Measurements from ENCODE around the gene POMGNT1. TPM values are rescaled to one million over a fixed set of nuclear protein-coding genes. Genes with fewer than 3 reads are reported as not detected.
A peak's percentile ranks its signal among the peaks of the same experiment; 100 is the strongest.
"Not testable (repeated sequence)": the region's sequence is repeated elsewhere in the genome, so short reads cannot be mapped to it uniquely, and the experiment has no call there.

Gene POMGNT1
- total and polyA plus RNA-seq, 10 of the 15 experiments (the other 5 are each of a cell fraction or from before 2014, with no cell fraction given) = 8.6 to 35.2 (median 29.5) TPM

- no peak overlapping the region for H3K4me2 ChIP-seq (ENCODE audit: control insufficient read depth, insufficient read depth)
- no peak overlapping the region for H3K9ac ChIP-seq (ENCODE audit: control insufficient read depth, insufficient read depth, low read length)
- peak overlapping the region; percentile 64 for H2AFZ ChIP-seq (ENCODE audit: control insufficient read depth, low read depth, low read length)
- no TSS peak for BruUV-seq (replicated peaks)
- FAIRE-seq = no peak
- H3K79me2 ChIP-seq (ENCODE audit: control insufficient read depth, insufficient read depth, low read length) = peaks cover 20% of the 10 kb centered on the region
- ChIA-PET CTCF (interaction anchor here (0.6 to 4.2 kb wide), 41 partner anchors 8 to 1629 kb away, joined by 3 to 86 read pairs (median 4); partner anchors contain the start of genes LRRC41, NSUN4 and UQCRH), POLR2A (interaction anchor here (0.6 to 1.0 kb wide), 8 partner anchors 30 to 600 kb away, joined by 3 to 6 read pairs (median 3); partner anchors contain the start of gene POMGNT1), SMC1A (ENCODE audit: uncharacterized antibody, unreplicated experiment) (interaction anchor here (0.6 to 1.5 kb wide), 15 partner anchors 11 to 261 kb away, joined by 3 to 13 read pairs (median 4); partner anchors contain the start of genes LRRC41 and UQCRH), RAD21 (ENCODE audit: unreplicated experiment) (interaction anchor here (0.7 to 1.4 kb wide), 10 partner anchors 58 to 166 kb away, joined by 3 to 20 read pairs (median 4); partner anchors contain the start of genes LRRC41 and NSUN4)
- WGBS (ENCODE audit: insufficient coverage, insufficient replicate concordance, low lambda C conversion rate, missing lambda C conversion rate) = 27% methylated on average over 3 of the region's 3 CpGs
- no peaks in the 10 kb centered on the region for H3K9me3 ChIP-seq (replicated peaks; ENCODE audit: control insufficient read depth, insufficient read depth, low read length)
- TF ChIP-seq RAD21 (IDR thresholded peaks at IDR 0.05; ENCODE audit: insufficient read depth, low read depth, low read length) (peak; percentile 41), TCF12 (IDR thresholded peaks at IDR 0.05; ENCODE audit: low read depth, low read length) (no peak), ZNF384 (IDR thresholded peaks at IDR 0.05; ENCODE audit: borderline replicate concordance, low read depth, low read length) (peak; percentile 92), CTCF (IDR thresholded peaks at IDR 0.05 in 2 of 3, conservative IDR thresholded peaks at IDR 0.05 in 1 of 3; ENCODE audit: control insufficient read depth in 2 of 3, extremely low read depth in 1 of 3, insufficient read depth in 1 of 3, low read depth in 3 of 3, low read length in 3 of 3) (peak; percentile 40 to 57 (median 43); a peak in 5 of 6 replicates), SMC3 (IDR thresholded peaks at IDR 0.05; ENCODE audit: borderline replicate concordance, low read length) (peak; percentile 28; the same call in 1 of the 2 replicates)
- H3K36me3 ChIP-seq (ENCODE audit: control insufficient read depth in 2 of 2, insufficient read depth in 2 of 2, low read length in 1 of 2) = 0 out of 4 replicates have a peak, but pooled peaks cover 0 to under 1% of the 10 kb centered on the region in 2 experiments
- in situ Hi-C loops (cut with MboI) (no loop called here), intact Hi-C loops (cut with micrococcal nuclease; ENCODE audit: unreplicated experiment) (no loop called here)
- ATAC-seq = 0 out of 3 replicates have a peak, but pooled peaks have one; percentile 2
- no peak for DNase-seq (ENCODE audit: low read depth, low spot score)
- no peak overlapping the region for H3K4me3 ChIP-seq
- peaks cover 7% of the 10 kb centered on the region; the same call in 1 of the 2 replicates for H3K4me1 ChIP-seq (ENCODE audit: control insufficient read depth, insufficient read depth, low read length)
- no peaks in the 10 kb centered on the region for H3K27me3 ChIP-seq (replicated peaks in 1 of 2; ENCODE audit: control insufficient read depth in 2 of 2, insufficient read depth in 2 of 2, low read length in 1 of 2)
- no peaks in the 10 kb centered on the region for H4K20me1 ChIP-seq (ENCODE audit: control insufficient read depth, insufficient read depth)
- H3K27ac ChIP-seq (ENCODE audit: control insufficient read depth, insufficient read depth) = no peak overlapping the region
Observed at GRCh38 chr1:46244656-46245371, 46.6 kb upstream of the POMGNT1 start.

GRCh38 chr1:46243831-46244230, 45.6 kb upstream of the POMGNT1 start:
- H3K27me3 ChIP-seq (replicated peaks in 1 of 2; ENCODE audit: control insufficient read depth in 2 of 2, insufficient read depth in 2 of 2, low read length in 1 of 2); H3K27ac ChIP-seq (ENCODE audit: control insufficient read depth, insufficient read depth); intact Hi-C loops (cut with micrococcal nuclease; ENCODE audit: unreplicated experiment); H3K9ac ChIP-seq (ENCODE audit: control insufficient read depth, insufficient read depth, low read length); H4K20me1 ChIP-seq (ENCODE audit: control insufficient read depth, insufficient read depth); H2AFZ ChIP-seq (ENCODE audit: control insufficient read depth, low read depth, low read length); BruUV-seq (replicated peaks); ATAC-seq; FAIRE-seq; H3K4me2 ChIP-seq (ENCODE audit: control insufficient read depth, insufficient read depth); H3K4me3 ChIP-seq; in situ Hi-C loops (cut with MboI); H3K4me1 ChIP-seq (ENCODE audit: control insufficient read depth, insufficient read depth, low read length); H3K36me3 ChIP-seq (ENCODE audit: control insufficient read depth in 2 of 2, insufficient read depth in 2 of 2, low read length in 1 of 2); H3K9me3 ChIP-seq (replicated peaks; ENCODE audit: control insufficient read depth, insufficient read depth, low read length); DNase-seq (ENCODE audit: low read depth, low spot score): not testable (repeated sequence)
- ChIA-PET RAD21 (ENCODE audit: unreplicated experiment) (interaction anchor here (0.7 kb wide), 1 partner anchor 127 kb away, joined by 3 read pairs; no protein-coding TSS in a partner anchor), CTCF (interaction anchor here (0.7 to 4.2 kb wide), 11 partner anchors 10 to 104 kb away, joined by 3 to 86 read pairs (median 7); no protein-coding TSS in a partner anchor), POLR2A (interaction anchor here (0.7 kb wide), 1 partner anchor 65 kb away, joined by 6 read pairs; no protein-coding TSS in a partner anchor), SMC1A (ENCODE audit: uncharacterized antibody, unreplicated experiment) (interaction anchor here (1.2 kb wide), 1 partner anchor 49 kb away, joined by 3 read pairs; no protein-coding TSS in a partner anchor)
- WGBS (ENCODE audit: insufficient coverage, insufficient replicate concordance, low lambda C conversion rate, missing lambda C conversion rate) = 63% methylated on average over 3 of the region's 3 CpGs
- peaks cover 13% of the 10 kb centered on the region for H3K79me2 ChIP-seq (ENCODE audit: control insufficient read depth, insufficient read depth, low read length)
